Islet of Langerhans (tissue), 1 donor: Measurements from ENCODE around the gene CCDC6.
"Not testable (repeated sequence)": the region's sequence is repeated elsewhere in the genome, so short reads cannot be mapped to it uniquely, and the experiment has no call there.

Source experiments
- FAIRE-seq: peaks from one replicate; lab custom pipeline; 2011; peaks lifted over from hg19 to GRCh38; lab: Jason Lieb, UNC

CCDC6 gene

GRCh38 chr10:59880971-59881510, 25.3 kb downstream of the CCDC6 start:
- no peak for FAIRE-seq

GRCh38 chr10:59880019-59880717, 26.2 kb downstream of the CCDC6 start:
- FAIRE-seq, result no peak

GRCh38 chr10:59879363-59879913, 26.9 kb downstream of the CCDC6 start:
- FAIRE-seq, result no peak

- FAIRE-seq, result no peak
These were observed 27.4 kb downstream of the CCDC6 start for GRCh38 chr10:59878915-59879314.

DNA sequence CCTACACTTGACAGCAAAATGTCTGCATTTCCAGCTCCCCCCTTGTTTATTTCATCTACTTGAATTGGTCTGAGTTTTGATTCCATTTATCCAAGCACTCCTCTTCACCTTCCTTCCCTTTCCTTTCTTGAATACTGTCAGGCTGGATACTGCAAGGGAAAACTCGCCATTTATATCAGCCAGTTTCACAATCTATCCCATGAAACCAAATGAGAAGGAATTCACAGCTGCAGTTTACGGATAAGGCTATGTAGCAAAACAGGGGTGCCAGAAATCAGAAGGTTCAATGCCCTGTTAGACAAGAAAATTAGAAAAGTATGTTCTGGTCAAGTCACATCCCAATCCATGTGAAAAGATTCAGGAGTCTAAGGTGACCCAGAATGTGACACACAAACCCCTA, 28.1 kb downstream of the CCDC6 start:
- no peak for FAIRE-seq

- FAIRE-seq, result no peak
These were observed 29.1 kb downstream of the CCDC6 start for GRCh38 chr10:59877191-59877671.

DNA sequence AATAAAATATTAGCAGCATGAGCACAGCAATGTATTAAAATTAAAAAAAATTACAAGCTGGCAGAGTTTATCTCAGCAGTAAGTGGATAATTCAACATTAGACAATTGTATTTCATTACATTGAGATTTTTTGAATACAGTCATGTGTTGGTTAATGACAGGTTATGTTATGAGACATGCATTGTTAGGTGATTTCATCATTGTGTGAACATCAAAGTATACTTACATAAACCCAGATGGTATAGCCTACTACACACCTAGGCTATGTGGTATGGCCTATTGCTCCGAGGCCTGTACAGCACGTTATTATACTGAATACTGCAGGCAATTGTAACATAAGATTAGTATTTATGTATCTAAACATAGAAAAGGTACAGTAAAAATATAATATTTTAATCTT, 29.7 kb downstream of the CCDC6 start:
- FAIRE-seq, result no peak

GRCh38 chr10:59876208-59876607, 30.1 kb downstream of the CCDC6 start:
- not testable (repeated sequence) for FAIRE-seq

- FAIRE-seq, result no peak
These were observed 32.5 kb downstream of the CCDC6 start for GRCh38 chr10:59873896-59874295.

DNA sequence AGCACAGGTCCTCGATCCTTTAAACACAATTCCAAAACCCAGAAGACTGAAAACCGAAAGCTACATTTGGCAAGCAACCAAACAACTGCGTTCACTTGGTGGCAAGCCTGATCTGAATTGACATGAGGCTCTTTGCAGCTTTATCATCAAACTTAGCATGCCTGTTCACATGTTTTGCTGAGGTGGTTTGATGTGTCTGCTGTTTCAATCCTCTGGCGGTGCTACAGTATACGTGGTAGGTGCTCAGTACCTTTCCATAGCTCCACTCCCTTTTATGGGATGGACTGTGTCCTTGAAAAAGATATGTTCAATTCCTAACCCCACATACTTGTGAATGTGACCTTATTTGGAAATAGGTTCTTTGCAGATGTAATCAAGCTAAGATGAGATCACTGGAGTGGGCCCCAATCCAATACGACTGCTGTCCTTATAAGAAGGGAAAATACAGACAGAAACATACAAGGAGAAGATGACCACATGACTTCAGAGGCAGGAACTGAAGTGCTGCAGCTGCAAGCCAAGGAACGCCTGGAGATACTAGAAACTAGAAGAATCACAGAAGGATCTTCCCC, 33.4 kb downstream of the CCDC6 start:
- FAIRE-seq, result no peak

DNA sequence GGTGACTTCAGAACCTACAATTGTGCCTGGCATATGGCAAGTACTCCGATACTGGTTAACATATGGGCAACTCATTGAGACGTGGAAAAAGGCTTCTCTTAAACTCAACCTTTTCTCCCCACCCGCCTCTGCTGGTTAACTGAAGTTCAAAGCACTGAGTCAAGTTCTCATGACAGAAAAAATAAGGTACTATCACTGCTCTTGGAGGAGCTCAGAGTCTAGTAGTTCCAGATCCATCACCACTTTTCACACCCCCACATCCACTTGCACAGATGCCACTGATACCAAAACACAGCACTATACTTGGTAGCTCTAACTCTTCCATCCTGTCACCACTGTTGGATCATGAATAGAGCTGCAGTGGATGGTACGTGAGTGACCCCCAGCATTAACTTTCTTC, 36.2 kb downstream of the CCDC6 start:
- FAIRE-seq, result no peak

DNA sequence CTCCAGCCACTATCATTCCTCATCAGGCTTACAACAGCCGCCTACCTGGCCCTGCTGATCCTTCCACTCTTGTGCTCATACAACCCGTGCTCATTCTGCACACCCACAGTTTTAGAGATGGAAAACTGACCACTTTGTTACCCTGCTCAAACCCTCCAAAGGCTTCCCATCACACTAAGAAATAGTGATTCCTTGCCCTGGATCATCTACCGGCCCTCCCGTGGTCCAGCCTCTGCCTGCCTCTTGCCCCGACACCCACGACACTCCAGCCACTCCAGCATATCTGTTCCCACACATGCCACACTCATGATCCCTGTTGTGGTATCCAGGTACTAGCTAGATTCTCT, 36.8 kb downstream of the CCDC6 start:
- no peak for FAIRE-seq

- no peak for FAIRE-seq
These were observed 37.4 kb downstream of the CCDC6 start for GRCh38 chr10:59868696-59869593.

DNA sequence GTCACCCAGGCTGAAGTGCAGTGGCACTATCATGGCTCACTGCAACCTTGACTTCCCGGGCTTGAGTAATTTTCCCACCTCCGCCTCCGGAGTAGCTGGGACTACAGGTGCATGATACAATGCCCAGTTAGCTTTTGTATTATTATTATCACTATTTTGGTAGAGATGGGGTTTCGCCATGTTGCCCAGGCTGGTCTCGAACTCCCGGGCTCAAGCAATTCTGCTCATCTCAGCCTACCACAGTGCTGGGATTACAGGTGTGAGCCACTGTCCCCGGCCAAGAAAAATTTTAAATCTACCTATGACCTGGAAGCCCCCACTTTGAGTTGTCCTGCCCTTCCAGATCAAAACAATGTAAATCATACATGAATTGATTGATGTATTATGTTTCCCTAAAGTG, 38.8 kb downstream of the CCDC6 start:
- no peak for FAIRE-seq

- FAIRE-seq, result no peak
These were observed 41.3 kb downstream of the CCDC6 start for GRCh38 chr10:59865101-59865500.

DNA sequence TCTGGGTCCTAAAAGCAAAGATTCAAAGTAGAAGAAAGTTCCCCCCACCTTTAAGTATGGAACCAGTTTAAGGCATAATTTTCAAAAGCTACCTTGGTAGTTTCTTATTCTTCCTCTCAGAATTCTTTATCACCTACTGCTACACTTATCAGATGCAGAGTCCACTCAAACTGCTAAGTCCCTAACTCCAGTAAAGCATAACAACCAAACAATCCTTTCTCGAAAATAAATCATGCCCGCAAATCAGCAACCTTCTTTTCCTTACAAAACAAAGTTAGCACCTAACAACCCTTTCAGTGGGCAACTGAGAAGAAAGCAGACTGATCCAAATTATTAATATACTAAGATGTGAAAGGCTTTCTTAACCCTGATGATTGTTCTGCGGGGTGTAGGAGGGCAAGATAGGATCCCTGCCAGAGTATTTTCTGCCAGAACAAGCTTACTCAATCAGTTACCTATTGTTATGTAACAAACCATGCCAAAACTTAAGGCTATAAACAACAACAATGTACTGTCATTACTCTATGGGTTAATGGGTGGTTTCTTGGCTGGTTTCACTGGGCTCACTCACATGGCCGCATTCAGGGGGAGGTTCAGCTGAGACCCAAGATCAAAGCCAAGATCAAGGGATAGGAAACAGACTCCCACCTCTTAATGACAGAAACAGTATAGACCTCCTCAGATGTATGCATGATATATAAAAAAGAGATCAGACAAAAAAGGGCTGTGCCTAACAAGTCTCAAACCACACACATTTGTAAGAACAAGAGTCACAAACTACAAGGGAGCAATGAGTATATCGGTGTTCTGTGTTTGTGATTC, 42.0 kb downstream of the CCDC6 start:
- FAIRE-seq, result no peak

GRCh38 chr10:59859570-59859969, 46.8 kb downstream of the CCDC6 start:
- FAIRE-seq, result no peak

DNA sequence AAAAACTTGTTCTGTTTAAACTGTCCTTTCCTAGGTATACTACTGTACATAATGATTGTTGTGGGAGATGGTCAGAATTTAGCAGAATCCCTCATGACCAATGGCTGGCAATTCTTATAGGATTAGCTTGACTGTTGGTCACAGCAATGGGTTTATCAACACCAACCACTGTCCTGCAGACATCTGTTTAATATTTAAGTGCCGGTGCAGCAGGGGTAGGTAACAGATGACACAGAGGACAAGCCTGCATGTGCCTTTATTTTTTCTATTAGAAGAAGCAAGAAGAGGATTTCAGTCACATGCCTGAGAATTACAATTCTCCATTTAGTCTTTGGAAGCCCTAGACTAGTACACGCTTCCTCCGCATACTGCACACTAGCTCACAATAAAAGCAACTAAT, 48.4 kb downstream of the CCDC6 start:
- FAIRE-seq, result no peak

GRCh38 chr10:59857049-59857448, 49.3 kb downstream of the CCDC6 start:
- no peak for FAIRE-seq

- FAIRE-seq, result no peak
These were observed 50.3 kb downstream of the CCDC6 start for GRCh38 chr10:59856104-59856503.

DNA sequence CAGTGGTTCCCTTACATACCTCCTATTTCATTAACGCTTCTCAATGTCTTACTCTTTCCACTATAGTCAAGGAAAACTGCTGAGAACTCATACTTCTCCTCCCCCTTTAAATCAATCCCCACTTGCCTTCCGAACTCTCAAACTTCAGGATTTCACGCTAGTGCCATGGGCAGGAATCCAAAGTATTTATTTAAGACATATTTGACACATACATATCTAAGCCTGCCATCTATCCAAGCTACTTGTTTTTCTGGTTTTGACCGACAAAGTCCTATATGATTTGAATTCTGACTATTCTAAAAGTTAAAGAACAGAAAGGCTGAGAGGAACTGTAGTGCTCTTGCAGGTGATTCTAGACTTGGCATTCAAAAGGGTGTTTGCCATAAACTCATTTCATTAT, 51.8 kb downstream of the CCDC6 start:
- peak; percentile 5 for FAIRE-seq

GRCh38 chr10:59852670-59853069, 53.7 kb downstream of the CCDC6 start:
- no peak for FAIRE-seq
